Stimulated activated CD4-positive, alpha-beta T cell treated with anti-CD3 and anti-CD28 coated beads, Interleukin-4, amount 100 ng/mL, for 24 hours (primary cell): ENCODE measurements around the gene SPEM1.

Experiments
- DNase-seq: peaks from one replicate; pipeline ENCODE4 v3.0.0-alpha.2; 2020

Gene SPEM1

GRCh38 chr17:7403043-7403726, 16.9 kb upstream of the SPEM1 start:
- DNase-seq = peak; percentile 19

DNA sequence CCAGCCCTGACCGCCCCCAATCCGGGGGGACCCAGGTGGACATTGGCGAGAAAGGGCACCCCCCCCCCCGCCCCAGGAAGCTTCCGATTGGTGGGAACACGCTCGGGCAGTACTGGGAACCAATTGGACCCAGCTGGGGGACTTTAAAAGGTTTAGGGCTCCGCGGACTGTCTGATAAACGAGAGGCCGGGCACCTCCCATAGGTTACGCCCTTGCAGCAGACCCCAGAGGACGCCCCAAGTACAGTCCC, 16.5 kb upstream of the SPEM1 start:
- DNase-seq = no peak

- peak; percentile 96 for DNase-seq
These were observed 16.0 kb upstream of the SPEM1 start, which contains the start of gene TMEM256 for GRCh38 chr17:7403977-7404736. Gene TMEM256, minus strand, starts transcription at chr17:7404097. Its CDS starts 13 bp downstream, at chr17:7404084.

DNA sequence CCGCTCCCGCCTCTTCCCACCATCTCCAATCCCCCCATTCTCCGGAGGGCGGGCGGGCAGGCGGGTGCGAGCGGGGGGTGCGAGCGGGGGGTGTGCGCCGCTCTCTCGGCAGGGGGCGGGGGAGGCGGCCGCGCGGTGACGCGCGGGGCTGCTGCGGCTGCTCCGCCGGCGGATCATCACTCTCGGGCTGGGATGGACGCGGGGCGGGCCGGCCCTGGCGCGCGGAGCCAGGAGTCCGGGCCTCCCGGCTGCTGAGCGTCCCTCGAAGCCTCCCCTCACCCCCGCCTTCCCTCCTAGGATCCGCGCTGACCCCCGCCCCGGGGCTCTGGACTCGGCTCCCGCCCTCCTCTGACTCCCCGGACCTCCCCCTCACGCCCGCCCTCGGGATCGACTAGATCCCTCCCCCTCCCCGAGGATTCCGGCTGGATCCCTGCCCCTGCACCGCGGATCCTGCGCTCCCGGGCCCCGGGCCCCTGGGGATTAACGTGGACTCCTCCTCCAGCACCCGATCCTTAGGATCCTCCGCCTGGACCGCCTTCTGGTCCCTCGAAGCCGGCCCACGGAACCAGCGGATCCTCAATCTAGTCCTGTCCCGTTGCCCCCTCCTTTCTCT, 15.3 kb upstream of the SPEM1 start:
- peak; percentile 65 for DNase-seq

- DNase-seq = no peak
These were observed 14.5 kb upstream of the SPEM1 start for GRCh38 chr17:7405350-7406234.

DNA sequence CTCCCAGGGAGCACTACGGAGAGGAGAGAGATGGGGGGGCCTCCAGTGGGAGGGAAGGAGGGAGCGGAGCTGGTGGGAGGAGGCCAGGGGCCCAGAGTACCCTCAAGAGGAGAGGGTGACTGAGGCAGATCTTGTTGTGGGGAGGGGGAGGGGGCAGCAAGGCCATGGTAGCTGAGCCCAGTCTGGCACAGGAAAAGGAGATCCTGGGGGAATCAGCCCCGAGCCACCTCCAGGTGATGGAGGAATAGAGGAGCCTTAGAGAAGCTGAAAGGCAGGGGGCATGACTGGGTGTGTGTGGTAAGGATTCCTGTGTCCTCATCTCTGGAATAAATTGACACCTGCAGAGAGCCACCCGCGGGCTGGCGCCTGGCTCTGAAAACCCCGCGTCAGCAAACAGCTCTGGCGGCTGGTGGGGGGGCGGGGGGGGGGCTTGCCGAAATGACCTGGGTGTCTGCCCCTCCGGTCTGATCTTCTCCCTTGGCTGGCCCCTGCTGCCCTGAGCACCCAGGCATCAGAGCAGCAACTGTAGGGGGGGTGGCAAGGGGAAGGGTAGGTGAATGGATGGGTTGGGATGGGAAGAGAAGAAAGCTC, 13.8 kb upstream of the SPEM1 start:
- no peak for DNase-seq

GRCh38 chr17:7407082-7407481, 13.0 kb upstream of the SPEM1 start:
- no peak for DNase-seq

GRCh38 chr17:7407485-7408251, 12.5 kb upstream of the SPEM1 start, which contains the start of gene NLGN2:
Gene NLGN2, plus strand, starts transcription at chr17:7407845. Its CDS starts 411 bp downstream, at chr17:7408256.
- DNase-seq = no peak

GRCh38 chr17:7408252-7408727, 11.8 kb upstream of the SPEM1 start:
- DNase-seq = peak; percentile 18

DNA sequence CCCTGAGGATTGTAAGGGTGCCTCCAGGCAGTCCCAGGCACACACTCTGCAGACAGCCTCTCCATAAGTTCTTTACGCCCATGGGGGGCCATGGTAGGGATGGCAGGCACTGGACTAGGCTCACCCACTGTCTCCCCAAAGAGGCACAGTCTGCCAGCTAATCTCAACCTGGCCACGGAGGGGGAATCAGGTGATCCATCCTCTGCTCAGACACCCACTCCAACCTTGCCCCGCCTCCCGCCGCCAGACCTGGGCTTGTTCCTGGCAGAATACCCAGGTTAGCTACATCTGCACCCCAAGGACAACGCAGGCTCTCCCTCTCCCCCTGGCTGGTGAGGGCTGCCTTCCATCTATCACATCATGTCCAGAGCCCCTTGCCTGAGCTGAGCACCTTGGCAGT, 11.3 kb upstream of the SPEM1 start:
- no peak for DNase-seq

DNA sequence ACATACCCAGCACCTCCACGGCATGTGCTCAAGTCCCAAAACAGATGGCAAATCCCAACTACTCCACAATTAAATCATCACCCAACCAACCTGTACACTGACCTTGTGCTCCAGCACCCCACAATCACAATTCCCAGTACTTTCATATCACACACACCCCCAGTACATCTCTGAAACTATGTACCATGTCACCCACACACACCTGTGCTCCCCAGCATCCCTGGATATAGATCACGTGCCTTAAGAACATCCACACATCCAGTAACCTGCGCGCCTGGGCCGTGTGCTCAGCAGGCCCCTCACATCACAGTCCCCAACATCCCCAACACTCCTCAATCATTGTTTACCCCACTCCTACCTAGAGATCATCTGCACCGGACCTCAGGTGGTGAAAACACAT, 10.4 kb upstream of the SPEM1 start:
- DNase-seq = no peak

DNA sequence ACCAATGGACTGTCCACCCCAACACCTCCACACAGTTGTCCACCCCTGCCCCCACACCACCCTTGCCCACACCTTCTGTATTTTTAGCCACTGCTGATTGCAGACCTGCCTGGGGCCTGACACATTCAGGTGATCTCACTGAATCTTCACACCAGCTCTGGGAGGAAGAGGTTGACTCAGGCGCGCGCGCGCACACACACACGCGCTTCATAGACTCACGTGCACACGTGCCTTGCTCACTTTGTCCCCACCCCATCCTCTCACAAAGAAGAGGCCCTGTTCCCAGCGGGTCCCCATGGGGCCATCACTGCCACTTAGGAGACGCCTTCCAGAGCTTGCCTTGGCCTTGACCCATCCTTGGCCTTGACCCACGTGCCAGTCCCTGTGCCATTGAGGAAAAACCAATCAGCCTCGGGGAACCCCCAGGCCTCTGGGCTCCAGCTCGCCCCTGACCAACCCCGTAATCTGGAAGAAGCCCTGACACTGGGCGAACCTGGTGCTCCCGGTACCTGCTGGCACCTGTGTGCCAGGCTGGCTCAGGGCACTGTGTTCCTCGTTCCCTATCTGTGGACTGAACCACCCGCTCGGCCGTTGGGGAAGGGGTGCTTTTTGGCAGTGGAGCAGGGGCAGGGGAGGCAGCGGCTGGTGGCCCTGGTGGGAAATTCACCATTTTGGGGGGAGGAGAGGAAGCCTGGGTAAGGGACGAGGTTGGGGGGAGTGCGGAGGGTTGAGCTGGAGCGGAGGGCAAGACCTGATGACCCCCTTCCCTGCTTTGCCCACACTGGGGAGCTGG, 9.3 kb upstream of the SPEM1 start:
- no peak for DNase-seq

DNA sequence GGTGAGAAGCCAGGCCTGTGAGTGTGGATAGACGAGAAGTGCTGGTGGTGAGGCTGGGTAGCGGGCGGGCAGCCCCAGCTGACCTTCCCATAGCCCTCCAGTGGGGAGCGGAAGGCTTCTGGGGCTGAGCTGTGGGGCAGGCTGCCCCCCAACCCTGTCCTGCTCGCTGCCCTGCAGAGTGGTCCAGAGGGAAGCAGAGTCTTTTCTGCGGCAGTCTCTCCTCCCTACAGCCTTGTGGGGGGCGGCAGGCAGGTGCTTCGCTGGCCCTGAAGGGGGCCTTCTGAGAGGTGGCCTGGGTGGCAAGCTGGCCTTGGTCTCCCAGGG, 8.7 kb upstream of the SPEM1 start:
- DNase-seq = no peak

DNA sequence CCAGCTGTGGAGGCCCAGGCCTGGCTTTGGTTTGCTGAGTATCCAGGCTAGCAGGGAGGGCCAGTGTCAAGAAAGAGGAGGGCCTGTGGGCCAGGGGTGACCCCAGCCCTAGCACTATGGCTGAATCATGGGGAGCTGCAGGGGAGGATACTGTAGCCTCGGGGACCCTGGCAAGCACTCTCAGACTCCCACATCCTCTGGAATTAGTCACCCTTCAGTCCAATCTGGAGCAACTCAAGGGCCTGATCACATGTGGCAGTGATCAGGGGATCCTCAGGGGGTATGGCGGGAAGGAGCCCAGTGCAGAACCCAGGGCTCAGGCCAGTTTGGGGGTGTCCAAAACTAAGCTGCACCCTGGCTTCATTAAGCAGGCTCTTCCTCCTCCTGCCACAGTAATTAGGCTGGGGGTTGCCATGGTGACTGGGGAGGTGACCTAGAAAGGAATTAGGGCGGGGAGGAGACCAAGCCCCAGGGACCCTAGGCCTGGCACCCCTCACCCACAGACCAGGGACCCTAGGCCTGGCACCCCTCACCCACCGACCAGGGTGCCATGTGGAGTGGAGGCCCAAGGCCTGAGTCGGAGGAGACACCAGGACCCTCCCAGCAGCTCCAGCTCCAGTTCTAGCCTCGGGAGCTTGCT, 6.7 kb upstream of the SPEM1 start:
- no peak for DNase-seq

DNA sequence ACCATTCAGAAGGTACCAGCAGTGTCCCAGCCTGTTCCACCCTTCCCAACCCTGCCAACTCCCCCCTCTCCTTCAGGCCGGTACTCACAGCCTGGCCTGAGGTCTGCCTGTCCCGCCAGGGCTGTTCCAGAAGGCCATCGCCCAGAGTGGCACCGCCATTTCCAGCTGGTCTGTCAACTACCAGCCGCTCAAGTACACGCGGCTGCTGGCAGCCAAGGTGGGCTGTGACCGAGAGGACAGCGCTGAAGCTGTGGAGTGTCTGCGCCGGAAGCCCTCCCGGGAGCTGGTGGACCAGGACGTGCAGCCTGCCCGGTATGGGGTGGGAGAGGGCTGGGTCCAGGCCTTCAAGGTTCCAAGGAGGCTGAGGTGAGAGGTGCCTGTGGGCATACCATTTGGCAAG, 5.3 kb upstream of the SPEM1 start:
- DNase-seq = no peak

- DNase-seq = no peak
These were observed 4.3 kb upstream of the SPEM1 start for GRCh38 chr17:7415784-7416183.

GRCh38 chr17:7416323-7416722, 3.8 kb upstream of the SPEM1 start:
- no peak for DNase-seq

DNA sequence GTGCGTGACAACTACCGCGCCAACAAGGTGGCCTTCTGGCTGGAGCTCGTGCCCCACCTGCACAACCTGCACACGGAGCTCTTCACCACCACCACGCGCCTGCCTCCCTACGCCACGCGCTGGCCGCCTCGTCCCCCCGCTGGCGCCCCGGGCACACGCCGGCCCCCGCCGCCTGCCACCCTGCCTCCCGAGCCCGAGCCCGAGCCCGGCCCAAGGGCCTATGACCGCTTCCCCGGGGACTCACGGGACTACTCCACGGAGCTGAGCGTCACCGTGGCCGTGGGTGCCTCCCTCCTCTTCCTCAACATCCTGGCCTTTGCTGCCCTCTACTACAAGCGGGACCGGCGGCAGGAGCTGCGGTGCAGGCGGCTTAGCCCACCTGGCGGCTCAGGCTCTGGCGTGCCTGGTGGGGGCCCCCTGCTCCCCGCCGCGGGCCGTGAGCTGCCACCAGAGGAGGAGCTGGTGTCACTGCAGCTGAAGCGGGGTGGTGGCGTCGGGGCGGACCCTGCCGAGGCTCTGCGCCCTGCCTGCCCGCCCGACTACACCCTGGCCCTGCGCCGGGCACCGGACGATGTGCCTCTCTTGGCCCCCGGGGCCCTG, 3.0 kb upstream of the SPEM1 start:
- no peak for DNase-seq

DNA sequence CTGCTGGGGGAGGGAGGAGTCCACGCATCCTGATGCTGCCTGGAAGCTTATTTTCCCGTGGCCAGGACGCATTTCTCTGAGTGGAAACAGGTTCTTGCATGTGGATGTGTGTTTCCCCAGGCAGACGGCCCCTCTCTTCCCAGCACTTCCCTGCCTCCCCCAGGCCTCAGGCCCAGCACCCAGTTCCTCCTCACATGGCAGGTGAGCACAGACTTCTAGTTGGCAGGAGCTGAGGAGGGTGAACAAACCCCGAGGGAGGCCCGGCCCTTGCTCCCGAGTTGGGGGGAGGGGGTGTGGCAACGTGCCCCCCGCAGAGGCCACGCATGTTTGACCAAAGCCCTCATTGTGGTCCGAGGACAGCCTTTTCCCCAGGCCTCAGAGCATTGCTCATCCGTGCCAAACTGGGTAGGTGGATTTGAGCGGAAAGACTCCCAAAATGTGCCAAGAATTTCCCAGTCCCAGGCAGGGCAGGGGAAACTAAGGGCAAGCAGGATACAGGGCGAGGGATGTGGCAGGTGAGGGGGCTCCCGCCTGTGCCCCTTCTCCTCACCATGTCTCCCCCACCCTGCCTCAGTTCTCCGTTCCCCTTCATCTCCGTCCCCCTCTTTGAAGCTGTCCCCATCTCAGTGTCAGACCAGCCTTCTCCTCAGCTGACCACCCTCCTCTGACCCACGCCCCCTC, 1.5 kb upstream of the SPEM1 start:
- DNase-seq = no peak

GRCh38 chr17:7421186-7421585, 1.1 kb downstream of the SPEM1 start:
- no peak for DNase-seq
